NCI-H146 (cell line): ENCODE results near the gene SLC13A4.
"Not testable (repeated sequence)": the region's sequence is repeated elsewhere in the genome, so short reads cannot be mapped to it uniquely, and the experiment has no call there.

Experiments
- DNase-seq: peaks from one replicate; lab custom pipeline; 2025; lab: John Stamatoyannopoulos, UW

The SLC13A4 gene, protein sequence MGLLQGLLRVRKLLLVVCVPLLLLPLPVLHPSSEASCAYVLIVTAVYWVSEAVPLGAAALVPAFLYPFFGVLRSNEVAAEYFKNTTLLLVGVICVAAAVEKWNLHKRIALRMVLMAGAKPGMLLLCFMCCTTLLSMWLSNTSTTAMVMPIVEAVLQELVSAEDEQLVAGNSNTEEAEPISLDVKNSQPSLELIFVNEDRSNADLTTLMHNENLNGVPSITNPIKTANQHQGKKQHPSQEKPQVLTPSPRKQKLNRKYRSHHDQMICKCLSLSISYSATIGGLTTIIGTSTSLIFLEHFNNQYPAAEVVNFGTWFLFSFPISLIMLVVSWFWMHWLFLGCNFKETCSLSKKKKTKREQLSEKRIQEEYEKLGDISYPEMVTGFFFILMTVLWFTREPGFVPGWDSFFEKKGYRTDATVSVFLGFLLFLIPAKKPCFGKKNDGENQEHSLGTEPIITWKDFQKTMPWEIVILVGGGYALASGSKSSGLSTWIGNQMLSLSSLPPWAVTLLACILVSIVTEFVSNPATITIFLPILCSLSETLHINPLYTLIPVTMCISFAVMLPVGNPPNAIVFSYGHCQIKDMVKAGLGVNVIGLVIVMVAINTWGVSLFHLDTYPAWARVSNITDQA

GRCh38 chr7:135728136-135728669 lies at the start of gene SLC13A4:
TSS of gene SLC13A4 (minus strand) at chr7:135728186. CDS start at chr7:135727496, 690 bp downstream.
- no peak for DNase-seq

- DNase-seq = not testable (repeated sequence)
These were observed 47.9 kb upstream of the SLC13A4 start for GRCh38 chr7:135775915-135776314.

GRCh38 chr7:135775230-135775629 lies 47.2 kb upstream of the SLC13A4 start:
- no peak for DNase-seq

- DNase-seq = peak; percentile 91
These were observed 46.3 kb upstream of the SLC13A4 start for GRCh38 chr7:135774284-135774683.

DNA sequence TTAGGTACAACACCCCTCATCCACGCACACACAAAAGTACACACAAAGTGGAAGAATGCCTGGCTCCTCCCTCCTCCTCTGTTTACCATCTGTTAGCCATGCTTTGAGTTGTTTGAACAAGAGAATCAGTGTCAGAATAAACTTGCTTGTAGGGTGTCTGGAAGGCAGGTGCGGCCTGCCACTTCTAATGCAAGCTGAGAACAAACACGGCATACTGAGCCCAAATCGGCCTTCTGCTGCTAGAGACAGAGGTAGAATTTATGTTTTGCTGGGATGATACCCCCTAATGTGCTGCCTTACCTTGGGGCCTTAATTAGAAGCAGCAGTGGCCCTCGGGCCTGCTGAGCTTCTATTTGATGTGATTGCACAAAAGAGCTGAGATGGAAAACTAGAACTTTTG lies 45.5 kb upstream of the SLC13A4 start:
- DNase-seq = peak; percentile 98

GRCh38 chr7:135772639-135773222 lies 44.7 kb upstream of the SLC13A4 start:
- DNase-seq = peak; percentile 71

GRCh38 chr7:135771961-135772638 lies 44.1 kb upstream of the SLC13A4 start:
- no peak for DNase-seq

- no peak for DNase-seq
These were observed 43.1 kb upstream of the SLC13A4 start for GRCh38 chr7:135771051-135771450.

- DNase-seq = no peak
These were observed 42.2 kb upstream of the SLC13A4 start for GRCh38 chr7:135770139-135770710.

- peak; percentile 50 for DNase-seq
These were observed 41.2 kb upstream of the SLC13A4 start for GRCh38 chr7:135769005-135769802.

DNA sequence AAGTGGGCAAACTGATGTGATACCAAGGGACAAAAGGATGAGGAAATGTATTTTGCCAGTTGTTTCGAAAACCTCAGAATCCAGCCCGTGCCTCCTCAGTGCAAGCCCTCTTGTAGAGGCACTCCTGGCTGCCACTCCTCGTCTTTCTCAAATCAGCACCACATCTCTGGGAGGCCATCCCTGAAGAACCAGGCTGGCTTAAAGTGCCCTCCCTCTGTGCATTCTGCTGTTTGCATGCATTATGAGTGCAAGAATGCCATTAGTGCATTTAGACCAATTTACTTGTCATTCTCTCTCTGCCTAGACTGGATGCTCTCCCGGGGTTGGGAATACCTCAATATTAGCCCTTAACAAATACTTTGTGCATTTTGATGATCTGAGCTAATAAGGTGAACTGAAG lies 40.5 kb upstream of the SLC13A4 start:
- peak; percentile 16 for DNase-seq

DNA sequence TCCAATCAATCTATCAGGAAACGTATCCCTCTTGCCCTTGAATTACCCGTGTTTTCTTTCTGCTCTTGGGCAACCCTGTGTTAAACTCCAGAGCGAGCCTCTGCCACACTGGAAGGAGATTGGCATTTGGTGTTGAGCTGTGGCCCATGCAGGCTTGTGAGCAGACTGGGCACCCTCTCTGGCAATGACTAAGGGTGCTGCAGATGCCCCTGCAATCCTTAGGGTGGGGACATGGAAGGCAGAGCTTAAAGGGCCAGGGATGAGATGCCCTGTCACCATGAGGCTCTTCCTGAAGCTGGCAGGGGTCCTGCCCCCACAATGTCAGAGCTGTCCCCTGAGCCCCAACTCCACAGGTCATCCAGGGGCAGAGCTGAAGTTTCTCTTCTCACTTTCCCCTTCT lies 40.1 kb upstream of the SLC13A4 start:
- no peak for DNase-seq

- DNase-seq = no peak
These were observed 35.3 kb upstream of the SLC13A4 start for GRCh38 chr7:135763261-135763660.

DNA sequence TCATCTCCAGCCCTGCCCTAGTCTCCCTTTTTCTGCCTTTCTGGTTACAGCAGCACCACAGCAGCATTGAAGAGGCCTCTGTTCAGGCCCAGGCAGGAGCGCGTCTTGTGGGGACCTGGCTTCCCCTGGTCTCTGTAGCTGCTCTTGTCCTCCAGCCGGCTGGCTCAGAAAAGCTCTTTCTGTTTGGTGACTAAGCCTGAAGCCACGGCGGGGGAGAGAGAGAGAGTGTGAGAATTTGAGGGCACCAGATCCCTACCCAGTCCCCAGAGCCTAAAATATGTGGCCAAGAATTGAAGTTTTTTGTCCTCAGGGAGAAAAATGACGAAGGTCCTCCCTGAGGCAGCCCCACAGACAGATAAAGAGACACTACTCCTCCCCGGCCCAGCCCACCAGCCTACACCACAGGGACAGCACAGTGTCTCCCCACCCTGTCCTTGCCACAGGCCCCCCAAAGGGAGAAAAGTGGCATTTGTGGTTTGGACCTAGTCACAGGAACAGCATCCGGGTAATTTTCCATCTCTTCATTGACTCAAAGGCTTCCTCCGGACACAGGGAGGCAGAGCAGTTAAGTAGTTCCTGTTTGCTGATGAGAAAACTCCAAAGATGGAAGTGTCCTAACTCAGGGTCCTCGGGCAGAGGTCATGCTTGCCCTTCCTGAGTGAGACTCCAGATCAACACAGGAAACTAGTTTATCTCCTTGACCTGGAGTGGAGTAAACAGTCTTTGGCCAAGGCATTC lies 33.9 kb upstream of the SLC13A4 start:
- DNase-seq = no peak

DNA sequence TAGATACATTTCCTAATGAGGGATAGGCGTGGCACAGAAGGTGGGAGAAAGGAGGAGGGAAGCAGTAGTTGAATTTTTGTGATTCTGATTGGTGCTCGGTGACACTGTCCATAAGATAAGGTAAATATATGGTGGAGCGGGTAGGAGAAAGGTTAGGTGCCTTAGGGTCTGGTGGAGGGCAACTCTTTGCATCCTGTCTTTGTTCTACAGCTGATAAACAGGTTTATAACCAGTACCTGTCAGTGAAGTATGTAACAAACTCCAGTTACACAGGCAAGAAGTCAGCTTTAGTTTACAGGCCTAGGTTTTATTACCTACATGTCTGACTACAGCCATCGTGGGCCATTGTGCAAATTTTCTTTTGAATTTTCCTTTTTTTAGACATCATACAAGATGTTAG lies 31.5 kb upstream of the SLC13A4 start:
- DNase-seq = no peak

GRCh38 chr7:135758531-135758932 lies 30.5 kb upstream of the SLC13A4 start:
- DNase-seq = no peak

- DNase-seq = no peak
These were observed 29.9 kb upstream of the SLC13A4 start for GRCh38 chr7:135757719-135758411.

DNA sequence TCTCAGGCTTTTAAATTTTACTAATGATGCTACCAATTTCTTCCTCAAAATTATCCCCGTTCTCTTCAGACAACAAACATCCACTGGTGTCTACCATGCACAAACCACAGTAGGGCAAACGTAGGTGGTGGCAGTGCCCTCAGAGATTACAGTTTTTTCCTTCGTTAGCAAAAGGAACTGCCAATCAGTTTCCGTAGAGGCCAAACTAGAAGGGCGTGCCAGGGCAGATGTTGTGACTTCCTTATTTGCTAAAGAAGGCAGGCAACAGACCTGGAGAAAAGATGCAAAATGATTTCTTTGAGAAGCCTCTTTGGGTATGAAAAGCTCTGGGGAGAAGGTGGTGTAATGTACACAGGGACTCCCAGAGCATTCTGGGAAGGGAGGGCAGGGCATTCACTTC lies 28.2 kb upstream of the SLC13A4 start:
- no peak for DNase-seq

DNA sequence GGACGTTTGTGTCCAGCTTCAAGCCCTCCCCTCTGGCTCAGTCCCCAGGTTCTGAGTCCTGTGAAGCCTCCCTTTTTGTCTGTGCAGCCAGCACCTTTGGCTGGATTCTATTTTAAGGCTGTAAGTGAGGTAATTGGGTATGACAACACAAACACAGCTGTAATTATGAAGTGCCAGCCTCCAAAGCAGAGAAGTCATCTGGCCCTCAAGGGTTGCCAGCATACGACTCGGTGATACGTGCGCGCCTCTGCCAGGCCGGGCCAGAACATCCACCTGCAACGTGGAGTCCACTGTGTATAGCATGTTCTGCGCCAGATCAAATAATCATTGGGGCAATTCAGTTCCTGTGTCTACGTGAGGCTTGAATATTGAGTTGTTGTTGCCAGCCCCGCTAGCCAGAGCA lies 27.4 kb upstream of the SLC13A4 start:
- DNase-seq = peak; percentile 86
